HG02981 (cell line): ENCODE data around the gene SCAF11.
A peak's percentile ranks its signal among the peaks of the same experiment; 100 is the strongest.

Experiments
- ATAC-seq: cut with Tn5 transposase; IDR thresholded peaks from one replicate; pipeline ENCODE4 v1.9.1; 2021; ENCODE audit warnings: mild to moderate bottlenecking, moderate library complexity; ENCODE audit not compliant: unreplicated experiment

SCAF11 gene

GRCh38 chr12:45930369-45930768 is 60.0 kb downstream of the SCAF11 start:
- ATAC-seq = no peak

- no peak for ATAC-seq
These were observed 62.1 kb downstream of the SCAF11 start for GRCh38 chr12:45928309-45928708.

GRCh38 chr12:45918818-45919217 is 71.6 kb downstream of the SCAF11 start:
- no peak for ATAC-seq

- ATAC-seq = no peak
These were observed 75.0 kb downstream of the SCAF11 start for GRCh38 chr12:45915405-45915804.

- ATAC-seq = no peak
These were observed 76.3 kb downstream of the SCAF11 start for GRCh38 chr12:45914090-45914489.

GRCh38 chr12:45913631-45914030 is 76.7 kb downstream of the SCAF11 start:
- no peak for ATAC-seq

- ATAC-seq = no peak
These were observed 77.6 kb downstream of the SCAF11 start for GRCh38 chr12:45912774-45913173.

GRCh38 chr12:45909041-45909713 is 81.2 kb downstream of the SCAF11 start:
- ATAC-seq = no peak

- peak; percentile 78 for ATAC-seq
These were observed 82.4 kb downstream of the SCAF11 start for GRCh38 chr12:45907955-45908354.

- ATAC-seq = no peak
These were observed 92.3 kb downstream of the SCAF11 start for GRCh38 chr12:45898094-45898493.

- ATAC-seq = no peak
These were observed 94.4 kb downstream of the SCAF11 start for GRCh38 chr12:45895961-45896360.

- no peak for ATAC-seq
These were observed 97.1 kb downstream of the SCAF11 start for GRCh38 chr12:45893240-45893639.

GRCh38 chr12:45890276-45890675 is 100.1 kb downstream of the SCAF11 start:
- no peak for ATAC-seq

- ATAC-seq = no peak
These were observed 102.8 kb downstream of the SCAF11 start for GRCh38 chr12:45887544-45887943.

- no peak for ATAC-seq
These were observed 103.7 kb downstream of the SCAF11 start for GRCh38 chr12:45886685-45887084.

- ATAC-seq = no peak
These were observed 107.2 kb downstream of the SCAF11 start for GRCh38 chr12:45883187-45883586.

GRCh38 chr12:45880533-45880932 is 109.8 kb downstream of the SCAF11 start:
- no peak for ATAC-seq

- ATAC-seq = no peak
These were observed 110.9 kb downstream of the SCAF11 start for GRCh38 chr12:45879363-45879895.

- ATAC-seq = no peak
These were observed 111.6 kb downstream of the SCAF11 start for GRCh38 chr12:45878630-45879255.

- ATAC-seq = no peak
These were observed 113.3 kb downstream of the SCAF11 start for GRCh38 chr12:45877069-45877468.

- no peak for ATAC-seq
These were observed 117.9 kb downstream of the SCAF11 start for GRCh38 chr12:45872446-45872845.
